IPS-18a (cell line): ENCODE results near the gene KIRREL2.

Experiments used
- H3K27ac ChIP-seq: one replicate; pipeline ENCODE4 v1.5.1; 2013; ENCODE audit warnings: low read length
- H3K27me3 ChIP-seq: one replicate; pipeline ENCODE4 v1.6.1; 2013; ENCODE audit warnings: mild to moderate bottlenecking, low read length; ENCODE audit not compliant: control insufficient read depth, insufficient read depth
- H3K36me3 ChIP-seq: one replicate; pipeline ENCODE4 v1.6.1; 2013; ENCODE audit warnings: low read depth, low read length; ENCODE audit not compliant: control insufficient read depth
- H3K4me1 ChIP-seq: one replicate; pipeline ENCODE4 v1.6.1; 2013; ENCODE audit warnings: low read depth, low read length; ENCODE audit not compliant: control insufficient read depth
- H3K4me3 ChIP-seq: one replicate; pipeline ENCODE4 v1.5.1; 2013; ENCODE audit warnings: low read length
- H3K9ac ChIP-seq: one replicate; pipeline ENCODE4 v1.6.1; 2013; ENCODE audit warnings: mild to moderate bottlenecking, low read length, moderate library complexity
- H3K9me3 ChIP-seq: one replicate; pipeline ENCODE4 v1.6.1; 2013; ENCODE audit warnings: low read depth, low read length; ENCODE audit not compliant: control insufficient read depth

KIRREL2 gene

GRCh38 chr19:35915443-35915842 lies 58.7 kb downstream of the KIRREL2 start:
- no peak overlapping the region for H3K4me3 ChIP-seq
- no peaks in the 10 kb centered on the region for H3K36me3 ChIP-seq
- H3K9ac ChIP-seq: no peak overlapping the region
- H3K27me3 ChIP-seq: no peaks in the 10 kb centered on the region
- no peaks in the 10 kb centered on the region for H3K4me1 ChIP-seq
- H3K9me3 ChIP-seq: no peaks in the 10 kb centered on the region
- no peak overlapping the region for H3K27ac ChIP-seq
